Measurements from ENCODE around the gene MYO18B. TPM values are rescaled to one million over a fixed set of nuclear protein-coding genes. Genes with fewer than 3 reads are reported as not detected.

The MYO18B gene
- total and polyA plus RNA-seq, 2 of the 8 experiments (the other 6 are each of a cell fraction or from before 2014, with no cell fraction given) = 0.62 to 0.78 TPM

DNA sequence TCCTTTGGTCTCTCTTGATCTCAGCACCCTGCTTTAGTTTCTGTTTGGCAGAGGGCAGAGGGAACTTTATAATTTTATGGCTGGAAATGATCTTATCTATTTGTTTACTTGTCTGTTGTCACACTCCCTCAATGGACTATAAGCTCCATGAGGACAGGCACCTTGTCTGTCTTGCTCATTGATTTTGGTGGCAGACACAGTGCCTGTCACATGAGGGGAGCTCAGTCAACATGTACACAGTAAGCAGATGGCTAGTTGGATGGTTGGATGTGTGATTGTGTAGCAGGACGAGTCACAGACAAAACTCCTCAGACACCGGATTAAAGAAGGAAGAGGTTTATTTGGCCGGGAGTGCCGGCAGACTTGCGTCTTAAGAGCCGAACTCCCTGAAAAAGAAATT, 80.4 kb downstream of the MYO18B start:
- Histone ChIP-seq H3K9ac (replicated peaks in 1 of 4; ENCODE audit: extremely low read depth in 1 of 4, low read depth in 3 of 4, low read length in 3 of 4) (no peak overlapping the region), H3K4me1 (replicated peaks in 1 of 4; ENCODE audit: control insufficient read depth in 3 of 4, insufficient read depth in 4 of 4, low read length in 3 of 4) (no peaks in the 10 kb centered on the region), H4K91ac (replicated peaks; ENCODE audit: insufficient read length, low read length) (no peak overlapping the region), H2BK20ac (ENCODE audit: low read length) (no peak overlapping the region), H3K23me2 (ENCODE audit: low read depth, low read length) (peaks cover 2% of the 10 kb centered on the region; the same call in 1 of the 2 replicates), H3K36me3 (ENCODE audit: control insufficient read depth in 2 of 4, insufficient read depth in 4 of 4, low read length in 3 of 4) (no peaks in the 10 kb centered on the region), H3K27me3 (replicated peaks in 1 of 4; ENCODE audit: control insufficient read depth in 3 of 4, extremely low read depth in 1 of 4, insufficient read depth in 3 of 4, low read length in 3 of 4) (no peaks in the 10 kb centered on the region), H3K4ac (replicated peaks; ENCODE audit: insufficient read length, low read depth, low read length) (no peak overlapping the region), H3K79me2 (ENCODE audit: control insufficient read depth in 1 of 2, insufficient read depth in 2 of 2, low read length in 2 of 2) (no peaks in the 10 kb centered on the region), H2AFZ (ENCODE audit: low read length) (no peak overlapping the region), H4K5ac (ENCODE audit: insufficient read length, low read depth, low read length) (no peak overlapping the region), H4K20me1 (replicated peaks in 1 of 2; ENCODE audit: control insufficient read depth in 1 of 2, insufficient read depth in 2 of 2, low read length in 2 of 2) (peaks cover 0 to 3% of the 10 kb centered on the region in 2 experiments), H3K79me1 (ENCODE audit: low read depth, low read length) (no peaks in the 10 kb centered on the region), H3K14ac (ENCODE audit: insufficient read length) (no peak overlapping the region), H3K23ac (ENCODE audit: insufficient read length) (no peak overlapping the region), H3K18ac (ENCODE audit: extremely low read depth, low read length) (no peak overlapping the region), H3K9me3 (ENCODE audit: insufficient read depth in 2 of 2, low read depth in 1 of 2, low read length in 1 of 2) (peaks cover 7 to 10% of the 10 kb centered on the region in 2 experiments; a peak in 2 of 4 replicates), H2AK5ac (ENCODE audit: low read depth, low read length) (no peak overlapping the region), H2BK15ac (ENCODE audit: low read length) (no peak overlapping the region), H3K4me3 (ENCODE audit: extremely low read depth in 1 of 4, insufficient read depth in 2 of 4, low read depth in 3 of 4, low read length in 4 of 4) (no peak overlapping the region), H3K56ac (replicated peaks; ENCODE audit: insufficient read length, low read depth, low read length) (no peak overlapping the region), H2BK5ac (ENCODE audit: low read depth, low read length) (no peak overlapping the region), H2BK12ac (ENCODE audit: low read depth, low read length) (no peak overlapping the region), H3K4me2 (ENCODE audit: insufficient read depth in 1 of 2, low read depth in 2 of 2, low read length in 2 of 2) (no peak overlapping the region), H3K27ac (ENCODE audit: low read depth, low read length) (no peak overlapping the region), H4K8ac (ENCODE audit: extremely low read depth, insufficient read depth, low read length) (no peak overlapping the region), H2BK120ac (replicated peaks; ENCODE audit: low read depth, low read length) (no peak overlapping the region)
- POLR2A ChIA-PET (ENCODE audit: partially characterized antibody) = no interaction called here
- TF ChIP-seq SRF (IDR thresholded peaks at IDR 0.05; ENCODE audit: low read depth, low read length) = no peak
- 96% methylated on average over 6 of the region's 6 CpGs; no CpG with 5 or more reads in 1 of the 2 experiments for WGBS, 2 experiments (ENCODE audit: extremely low coverage in 1 of 2, insufficient coverage in 1 of 2, insufficient read length in 1 of 2, insufficient replicate concordance in 2 of 2, low coverage in 1 of 2, low lambda C conversion rate in 2 of 2, missing lambda C conversion rate in 1 of 2)
- no peak for DNase-seq (ENCODE audit: low read depth in 1 of 2, low spot score in 2 of 2)
- CTCF ChIA-PET (ENCODE audit: partially characterized antibody) = no interaction called here
- FAIRE-seq = no peak
